Prostate gland (tissue), 2 donors: Measurements from ENCODE around the gene BMERB1. TPM values are rescaled to one million over a fixed set of nuclear protein-coding genes. Genes with fewer than 3 reads are reported as not detected.
A peak's percentile ranks its signal among the peaks of the same experiment; 100 is the strongest.
"Not testable (repeated sequence)": the region's sequence is repeated elsewhere in the genome, so short reads cannot be mapped to it uniquely, and the experiment has no call there.

Source experiments
- DNase-seq: peaks from one replicate; pipeline ENCODE4 v3.0.0-alpha.2; 2019; ENCODE audit warnings: low spot score
- H3K27ac ChIP-seq, 2 donors: fragments of 200-600 bp; sonication (generic); 2 replicates each; pipeline ENCODE4 v1.5.1; 2017 to 2019
- H3K27me3 ChIP-seq: fragments of 200-600 bp; sonication (generic); replicated peaks from 2 replicates; pipeline ENCODE4 v1.5.1; 2019; ENCODE audit not compliant: insufficient read depth
- H3K36me3 ChIP-seq, 2 donors: fragments of 200-600 bp; sonication (generic); 1 replicate in 1 of 2; 2 replicates in 1 of 2; pipeline versions ENCODE4 v1.5.1 to v1.8.1; 2017 to 2019
- H3K4me1 ChIP-seq: fragments of 200-600 bp; sonication (generic); replicated peaks from 2 replicates; pipeline ENCODE4 v1.5.1; 2019
- H3K4me3 ChIP-seq, 2 donors: fragments of 200-600 bp; sonication (generic); 2 replicates each; pipeline ENCODE4 v1.5.1; 2017 to 2019
- H3K9me3 ChIP-seq: fragments of 200-600 bp; sonication (generic); 2 replicates; pipeline ENCODE4 v1.5.1; 2017
- CTCF ChIP-seq, 4 experiments: fragments of 200-600 bp in 2 of 4; fragments of 450-650 bp in 2 of 4; sonication (generic) in 2 of 4; IDR thresholded peaks; 1 replicate in 3 of 4; 2 replicates in 1 of 4; pipeline ENCODE4 v1.5.1; 2016 to 2019; ENCODE audit warnings: antibody characterized with exemption in 4 of 4, mild to moderate bottlenecking in 2 of 4, moderate library complexity in 2 of 4
- POLR2A ChIP-seq: fragments of 450-650 bp; IDR thresholded peaks from one replicate; pipeline ENCODE4 v1.6.1; 2016; ENCODE audit warnings: antibody characterized with exemption, mild to moderate bottlenecking
- POLR2AphosphoS5 ChIP-seq: sonication (generic); formaldehyde crosslinking; IDR thresholded peaks from one replicate; pipeline ENCODE4 v1.6.1; 2017; ENCODE audit warnings: antibody characterized with exemption
- WGBS: methylation state at CpG from one replicate; pipeline ENCODE4 v1.1.5; 2018; 5-methylcytosine and 5-hydroxymethylcytosine counted together
- intact Hi-C: fragments of 100-400 bp; cut with DNase I; formaldehyde crosslinking; loops from one replicate; pipeline ENCODE4 v1.14.2; 2022
- total RNA-seq, 2 donors: library from RNA; depleted of rRNA; stranded (reverse); fragments of >200 nt; gene quantifications; one replicate each; pipeline ENCODE4 v1.1.0, GENCODE V29; 2016

The BMERB1 gene
- total RNA-seq, 2 donors from 2014 or later: 49.1 to 51.1 TPM

GRCh38 chr16:15404792-15405191 is 29.6 kb upstream of the BMERB1 start:
- Histone ChIP-seq H3K27me3 (no peaks in the 10 kb centered on the region), H3K4me1 (no peaks in the 10 kb centered on the region), H3K27ac (peak overlapping the region; percentile 47 to 63), H3K36me3 (no peaks in the 10 kb centered on the region), H3K4me3 (no peak overlapping the region), H3K9me3 (no peaks in the 10 kb centered on the region)
- intact Hi-C loops: no loop called here
- 50% methylated on average over 4 of the region's 4 CpGs for WGBS
- TF ChIP-seq POLR2AphosphoS5 (peak; percentile 56), POLR2A (no peak)
- peak; percentile 16 for DNase-seq

DNA sequence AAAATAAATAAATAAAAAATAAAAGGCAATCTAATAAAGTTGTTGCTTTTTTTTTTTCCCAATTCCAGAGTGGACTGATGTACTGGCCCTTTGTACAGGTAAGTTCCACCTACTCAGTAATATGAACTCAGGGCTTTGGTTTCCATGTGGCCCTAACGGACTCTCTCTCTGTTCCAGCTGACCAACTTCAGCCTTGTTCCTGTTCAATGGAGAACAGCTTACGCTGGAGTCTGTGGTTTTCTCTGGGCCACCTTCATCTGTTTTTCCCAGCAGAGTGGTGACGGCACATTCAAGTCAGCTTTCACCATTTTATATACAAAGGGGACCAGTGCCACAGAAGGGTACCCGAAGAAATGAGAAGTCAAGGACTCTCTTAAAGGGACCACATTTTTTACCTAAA is 26.6 kb upstream of the BMERB1 start:
- H3K9me3 ChIP-seq, H3K27me3 ChIP-seq, H3K36me3 ChIP-seq, H3K27ac ChIP-seq, H3K4me3 ChIP-seq, H3K4me1 ChIP-seq, intact Hi-C loops, DNase-seq: not testable (repeated sequence)
- 87% methylated on average over 4 of the region's 4 CpGs for WGBS

GRCh38 chr16:15409476-15409875 is 24.9 kb upstream of the BMERB1 start:
- H3K4me3 ChIP-seq, H3K27me3 ChIP-seq, H3K9me3 ChIP-seq, H3K36me3 ChIP-seq, intact Hi-C loops, H3K27ac ChIP-seq, DNase-seq, H3K4me1 ChIP-seq: not testable (repeated sequence)
- WGBS: 96% methylated on average over 6 of the region's 6 CpGs

DNA sequence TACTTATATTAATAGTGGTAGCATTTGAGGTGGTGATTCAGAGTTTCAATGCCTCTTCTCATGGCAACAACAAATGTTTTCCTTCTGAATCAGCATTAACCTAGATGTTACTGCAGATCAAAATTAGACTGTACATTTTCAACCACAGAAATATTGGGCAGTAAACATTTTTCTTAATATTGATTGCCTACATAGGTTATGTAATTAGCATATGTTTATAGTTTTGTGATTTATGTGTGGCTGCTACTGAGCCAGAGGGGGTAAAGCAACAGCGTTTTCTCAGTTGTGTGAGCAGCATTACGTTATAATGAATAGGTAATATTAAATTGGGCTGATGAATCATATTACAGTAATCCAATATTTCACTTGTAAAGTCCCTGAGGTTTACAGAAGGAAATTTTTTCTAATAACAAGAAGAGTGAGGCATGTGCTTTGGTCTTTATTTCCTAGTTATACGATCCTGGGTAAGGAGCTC is 18.8 kb upstream of the BMERB1 start:
- no peaks in the 10 kb centered on the region for H3K27me3 ChIP-seq
- H3K36me3 ChIP-seq: no peaks in the 10 kb centered on the region
- TF ChIP-seq POLR2A (no peak), CTCF (IDR thresholded peaks at IDR 0.05) (no peak), POLR2AphosphoS5 (no peak)
- 37% methylated on average over 3 of the region's 3 CpGs for WGBS
- no peak overlapping the region for H3K4me3 ChIP-seq
- intact Hi-C loops: no loop called here
- no peak for DNase-seq
- no peaks in the 10 kb centered on the region for H3K4me1 ChIP-seq
- H3K9me3 ChIP-seq: no peaks in the 10 kb centered on the region
- no peak overlapping the region for H3K27ac ChIP-seq

DNA sequence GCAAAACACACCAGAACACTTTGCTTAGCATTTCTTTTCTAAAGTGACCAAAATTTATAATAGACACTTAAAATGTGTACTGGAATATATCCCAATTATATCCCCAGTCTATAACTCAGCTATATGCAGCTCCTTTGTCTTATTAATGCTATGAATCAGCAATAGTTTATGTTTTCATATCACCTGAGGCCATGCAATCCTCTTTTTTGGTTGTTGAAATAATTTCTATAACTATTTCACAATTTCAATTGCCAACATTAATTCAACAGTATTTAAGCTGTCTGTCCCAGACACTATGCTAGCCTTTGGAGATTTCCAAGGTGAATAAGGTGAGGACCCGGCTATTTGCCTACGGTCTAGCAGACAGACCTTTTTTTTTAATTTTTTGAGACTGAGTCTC is 17.2 kb upstream of the BMERB1 start:
- Histone ChIP-seq H3K36me3 (no peaks in the 10 kb centered on the region), H3K27ac (no peak overlapping the region), H3K4me1 (no peaks in the 10 kb centered on the region), H3K9me3 (no peaks in the 10 kb centered on the region), H3K4me3 (no peak overlapping the region), H3K27me3 (no peaks in the 10 kb centered on the region)
- TF ChIP-seq CTCF (IDR thresholded peaks at IDR 0.05): no peak
- TF ChIP-seq POLR2AphosphoS5: no peak
- TF ChIP-seq POLR2A: no peak
- intact Hi-C loops: no loop called here
- WGBS: 96% methylated on average over 2 of the region's 2 CpGs
- DNase-seq: no peak

DNA sequence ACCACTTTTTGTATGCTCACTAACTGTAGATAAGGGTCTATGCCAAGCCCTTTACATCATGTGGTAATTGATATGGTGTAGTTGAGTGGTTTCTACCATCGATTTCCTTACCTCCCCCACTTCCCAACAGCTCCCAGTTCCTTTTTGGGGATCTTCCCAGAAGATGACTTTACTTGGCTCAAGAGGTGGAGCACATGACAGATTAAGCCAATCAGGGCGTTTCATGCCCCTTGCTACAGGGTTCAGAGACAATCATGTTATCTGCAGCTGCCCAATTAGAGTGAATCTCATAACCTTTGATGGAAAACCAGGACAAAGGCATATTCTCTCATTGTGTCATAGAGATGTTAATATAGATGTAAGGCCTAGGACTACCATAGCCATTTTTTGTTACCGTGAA is 16.2 kb upstream of the BMERB1 start:
- Histone ChIP-seq H3K27me3 (no peaks in the 10 kb centered on the region), H3K27ac (no peak overlapping the region), H3K36me3 (no peaks in the 10 kb centered on the region), H3K4me1 (no peaks in the 10 kb centered on the region), H3K4me3 (no peak overlapping the region), H3K9me3 (no peaks in the 10 kb centered on the region)
- WGBS: 90% methylated on average over 3 of the region's 3 CpGs
- no peak for DNase-seq
- TF ChIP-seq POLR2AphosphoS5 (no peak), CTCF (IDR thresholded peaks at IDR 0.05) (no peak)
- intact Hi-C loops: no loop called here

- H3K4me1 ChIP-seq, intact Hi-C loops, H3K27ac ChIP-seq, H3K27me3 ChIP-seq, DNase-seq, H3K4me3 ChIP-seq, H3K9me3 ChIP-seq, H3K36me3 ChIP-seq: not testable (repeated sequence)
- 84% methylated on average over 5 of the region's 5 CpGs for WGBS
These were observed 12.7 kb upstream of the BMERB1 start for GRCh38 chr16:15421696-15422095.
